SU-DHL-6 (cell line): ENCODE data around the gene PUM1.

Experiments used
- EZH2phosphoT487 ChIP-seq: fragments of 200-600 bp; sonication (generic), shearing (Covaris generic); conservative IDR thresholded peaks from 2 replicates; pipeline ENCODE4 v1.6.1; 2018; ENCODE audit warnings: mild to moderate bottlenecking, antibody characterized with exemption, low read length, moderate library complexity, mixed read lengths
- TF ChIP-seq, protein P1 (sequence below): fragments of 200-600 bp; sonication (generic); IDR thresholded peaks from one replicate; pipeline ENCODE4 v1.5.1; 2017; ENCODE audit warnings: antibody characterized with exemption, mild to moderate bottlenecking, low read length, moderate library complexity; ENCODE audit not compliant: insufficient read depth, poor library complexity, severe bottlenecking

DNA sequence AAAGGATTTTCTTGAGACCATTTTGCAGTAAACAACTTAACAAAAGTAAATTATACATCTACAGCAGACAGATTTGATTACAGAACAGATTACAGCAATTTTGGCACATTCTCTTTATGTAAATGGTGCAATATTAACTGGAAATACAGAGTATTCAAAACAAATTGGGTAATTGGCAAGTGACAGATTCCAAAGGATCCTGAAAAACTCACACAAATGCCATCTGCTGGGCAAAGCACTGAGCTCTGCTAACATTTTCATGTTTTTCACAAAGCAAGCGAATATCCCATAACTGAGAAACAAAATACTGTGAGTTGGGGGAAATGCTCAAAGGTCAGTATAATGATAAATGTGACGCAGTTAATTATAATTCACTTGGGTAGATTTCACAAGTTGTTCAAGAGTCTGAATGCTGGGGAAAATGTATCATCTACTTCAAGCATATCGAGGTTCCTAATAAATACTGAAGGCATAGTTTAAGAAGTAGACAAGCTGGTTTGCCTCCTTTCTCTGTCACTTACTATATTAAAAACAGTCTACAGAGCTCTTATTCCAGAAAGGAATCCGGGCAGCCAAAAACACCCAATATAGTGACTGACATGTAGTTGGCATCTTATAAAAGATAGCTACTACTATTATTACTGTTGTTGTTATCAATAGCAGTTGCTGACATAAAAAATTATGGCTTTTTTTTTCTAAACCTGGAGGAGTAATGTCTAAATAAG is 81.2 kb downstream of the PUM1 start:
- TF ChIP-seq, protein P1, sequence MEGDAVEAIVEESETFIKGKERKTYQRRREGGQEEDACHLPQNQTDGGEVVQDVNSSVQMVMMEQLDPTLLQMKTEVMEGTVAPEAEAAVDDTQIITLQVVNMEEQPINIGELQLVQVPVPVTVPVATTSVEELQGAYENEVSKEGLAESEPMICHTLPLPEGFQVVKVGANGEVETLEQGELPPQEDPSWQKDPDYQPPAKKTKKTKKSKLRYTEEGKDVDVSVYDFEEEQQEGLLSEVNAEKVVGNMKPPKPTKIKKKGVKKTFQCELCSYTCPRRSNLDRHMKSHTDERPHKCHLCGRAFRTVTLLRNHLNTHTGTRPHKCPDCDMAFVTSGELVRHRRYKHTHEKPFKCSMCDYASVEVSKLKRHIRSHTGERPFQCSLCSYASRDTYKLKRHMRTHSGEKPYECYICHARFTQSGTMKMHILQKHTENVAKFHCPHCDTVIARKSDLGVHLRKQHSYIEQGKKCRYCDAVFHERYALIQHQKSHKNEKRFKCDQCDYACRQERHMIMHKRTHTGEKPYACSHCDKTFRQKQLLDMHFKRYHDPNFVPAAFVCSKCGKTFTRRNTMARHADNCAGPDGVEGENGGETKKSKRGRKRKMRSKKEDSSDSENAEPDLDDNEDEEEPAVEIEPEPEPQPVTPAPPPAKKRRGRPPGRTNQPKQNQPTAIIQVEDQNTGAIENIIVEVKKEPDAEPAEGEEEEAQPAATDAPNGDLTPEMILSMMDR = no peak
- TF ChIP-seq EZH2phosphoT487 = no peak
